ENCODE results near the gene RAD51AP1. TPM values are rescaled to one million over a fixed set of nuclear protein-coding genes. Genes with fewer than 3 reads are reported as not detected.
"Not testable (repeated sequence)": the region's sequence is repeated elsewhere in the genome, so short reads cannot be mapped to it uniquely, and the experiment has no call there.

Gene RAD51AP1
- total and polyA plus RNA-seq, 7 experiments from 2014 or later: 0.13 to 37.6 (median 1.2) TPM

- not testable (repeated sequence) for H3K27me3 Mint-ChIP-seq; H3K4me1 ChIP-seq (ENCODE audit: control insufficient read depth in 2 of 2, insufficient read depth in 2 of 2, low read length in 2 of 2)
Measured at GRCh38 chr12:4523443-4523842, 15.2 kb upstream of the RAD51AP1 start.

DNA sequence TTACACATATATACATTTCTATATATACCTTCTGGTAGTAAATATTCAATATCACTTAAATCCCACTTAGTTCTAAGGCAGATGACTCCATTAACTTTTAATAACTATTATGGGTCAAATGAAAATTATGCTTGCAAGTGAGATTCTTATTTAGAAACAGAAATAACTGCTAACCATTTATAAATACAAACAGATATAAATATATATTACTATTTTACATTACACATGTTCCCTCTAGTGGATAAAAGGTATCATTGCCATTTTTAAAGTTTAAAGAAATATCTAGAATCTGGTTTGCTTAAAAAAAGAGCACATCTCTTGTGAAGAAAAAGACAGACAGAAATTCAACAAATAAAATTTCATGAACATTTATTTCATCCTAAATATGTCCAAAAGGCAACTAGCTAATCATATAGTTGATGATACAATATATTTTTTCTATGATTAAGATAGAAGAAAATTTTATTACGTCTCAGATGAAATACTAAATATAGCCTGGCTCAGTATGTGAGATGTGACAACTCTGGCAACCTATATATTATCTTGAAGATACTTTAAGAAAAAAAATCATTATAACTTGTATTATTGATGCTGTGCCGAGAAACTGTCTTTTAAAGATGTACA, 11.7 kb upstream of the RAD51AP1 start:
- Histone ChIP-seq H3K27ac (ENCODE audit: low read depth, low read length) (no peak overlapping the region), H3K4me1 (ENCODE audit: control insufficient read depth in 2 of 2, insufficient read depth in 2 of 2, low read length in 2 of 2) (peaks cover 0 to 8% of the 10 kb centered on the region in 2 donors), H3K27me3 (ENCODE audit: control insufficient read depth in 2 of 2, insufficient read depth in 2 of 2, low read length in 2 of 2) (no peaks in the 10 kb centered on the region), H3K36me3 (ENCODE audit: control insufficient read depth in 2 of 3, insufficient read depth in 3 of 3, low read length in 3 of 3) (peaks cover under 1 to 11% (median 7%) of the 10 kb centered on the region in 3 experiments), H3K9me3 (ENCODE audit: control insufficient read depth in 2 of 3, low read length in 3 of 3) (no peaks in the 10 kb centered on the region), H3K4me3 (ENCODE audit: low read length) (no peak overlapping the region)
- ATAC-seq (peak; percentile 57), DNase-seq (peak in 5 of 9 donors; percentile 6 to 42 (median 27))
- Mint-ChIP-seq H3K4me1 (peaks cover 0 to 8% (median 0%) of the 10 kb centered on the region in 7 donors), H3K36me3 (peaks cover 3 to 27% (median 15%) of the 10 kb centered on the region in 5 donors), H3K27ac (peak overlapping the region in 2 of 9 donors; percentile 45 to 65), H3K9me3 (no peaks in the 10 kb centered on the region), H3K4me3 (no peak overlapping the region), H3K27me3 (no peaks in the 10 kb centered on the region)
- POLR2A ChIA-PET: no interaction called here
- CTCF ChIA-PET: interaction anchor here (0.6 to 3.9 kb wide), 8 partner anchors 9 to 529 kb away, joined by 3 to 58 read pairs (median 3); no protein-coding TSS in a partner anchor
- intact Hi-C loops (cut with micrococcal nuclease): loop anchor here (1.0 to 10.0 kb wide), 6 partner anchors 20 to 532 kb away; no protein-coding TSS in a partner anchor

More at GRCh38 chr12:4523443-4523842, 15.2 kb upstream of the RAD51AP1 start:
- H3K36me3 ChIP-seq (ENCODE audit: control insufficient read depth in 2 of 3, insufficient read depth in 3 of 3, low read length in 3 of 3): peaks cover 0 to 23% (median 4%) of the 10 kb centered on the region in 3 experiments
- H3K4me3 ChIP-seq (ENCODE audit: low read length); DNase-seq; H3K9me3 Mint-ChIP-seq; H3K4me1 Mint-ChIP-seq; ATAC-seq; POLR2A ChIA-PET; CTCF ChIA-PET; H3K27me3 ChIP-seq (ENCODE audit: control insufficient read depth in 2 of 2, insufficient read depth in 2 of 2, low read length in 2 of 2); H3K4me3 Mint-ChIP-seq; H3K9me3 ChIP-seq (ENCODE audit: control insufficient read depth in 2 of 3, low read length in 3 of 3); H3K27ac ChIP-seq (ENCODE audit: low read depth, low read length): not testable (repeated sequence)
- Mint-ChIP-seq H3K36me3 (peaks cover 3 to 37% (median 24%) of the 10 kb centered on the region in 5 donors), H3K27ac (peak overlapping the region in 1 of 9 donors; percentile 0)
- intact Hi-C loops (cut with micrococcal nuclease): loop anchor here in 1 of 2 donors (10.0 kb wide), 1 partner anchor 529 kb away; no protein-coding TSS in a partner anchor

GRCh38 chr12:4530160-4530559, 8.5 kb upstream of the RAD51AP1 start:
- Mint-ChIP-seq H3K36me3 (peaks cover 0 to 8% (median 3%) of the 10 kb centered on the region in 5 donors), H3K27me3 (no peaks in the 10 kb centered on the region), H3K27ac (peak overlapping the region in 4 of 9 donors; percentile 5 to 84 (median 36)), H3K4me3 (peak overlapping the region in 2 of 10 donors; percentile 2 to 3), H3K9me3 (no peaks in the 10 kb centered on the region), H3K4me1 (peaks cover 0 to 8% (median 0%) of the 10 kb centered on the region in 7 donors)
- Histone ChIP-seq H3K4me1 (ENCODE audit: control insufficient read depth in 2 of 2, insufficient read depth in 2 of 2, low read length in 2 of 2) (peaks cover 0 to 8% of the 10 kb centered on the region in 2 donors), H3K27me3 (ENCODE audit: control insufficient read depth in 2 of 2, insufficient read depth in 2 of 2, low read length in 2 of 2) (no peaks in the 10 kb centered on the region), H3K27ac (ENCODE audit: low read depth, low read length) (no peak overlapping the region), H3K36me3 (ENCODE audit: control insufficient read depth in 2 of 3, insufficient read depth in 3 of 3, low read length in 3 of 3) (peaks cover 4 to 16% (median 12%) of the 10 kb centered on the region in 3 experiments), H3K4me3 (ENCODE audit: low read length) (no peak overlapping the region), H3K9me3 (ENCODE audit: control insufficient read depth in 2 of 3, low read length in 3 of 3) (no peaks in the 10 kb centered on the region)
- ChIA-PET CTCF (interaction anchor here (0.6 to 1.2 kb wide), 2 partner anchors 11 to 28 kb away, joined by 5 read pairs; no protein-coding TSS in a partner anchor), POLR2A (interaction anchor here (0.7 kb wide), 1 partner anchor 499 kb away, joined by 4 read pairs; no protein-coding TSS in a partner anchor)
- DNase-seq (no peak), ATAC-seq (no peak)
- intact Hi-C loops (cut with micrococcal nuclease): loop anchor here in 1 of 2 donors (10.0 kb wide), 2 partner anchors 385 to 1735 kb away; partner anchors contain the start of gene FKBP4

- no peaks in the 10 kb centered on the region for H3K27me3 Mint-ChIP-seq
- DNase-seq (peak in 5 of 9 donors; percentile 18 to 52 (median 29)), ATAC-seq (peak; percentile 54)
- H3K4me1 Mint-ChIP-seq: peaks cover 0 to 8% (median under 1%) of the 10 kb centered on the region in 7 donors
- no peaks in the 10 kb centered on the region for H3K27me3 ChIP-seq (ENCODE audit: control insufficient read depth in 2 of 2, insufficient read depth in 2 of 2, low read length in 2 of 2)
- H3K4me3 ChIP-seq (ENCODE audit: low read length): no peak overlapping the region
- no peaks in the 10 kb centered on the region for H3K9me3 ChIP-seq (ENCODE audit: control insufficient read depth in 2 of 3, low read length in 3 of 3)
- peak overlapping the region; percentile 39 for H3K27ac ChIP-seq (ENCODE audit: low read depth, low read length)
- ChIA-PET CTCF (interaction anchor here (0.6 to 1.6 kb wide), 6 partner anchors 10 to 899 kb away, joined by 3 to 7 read pairs (median 4); no protein-coding TSS in a partner anchor), POLR2A (interaction anchor here (0.7 to 0.8 kb wide), 2 partner anchors 109 to 209 kb away, joined by 3 to 6 read pairs; no protein-coding TSS in a partner anchor)
- H3K4me3 Mint-ChIP-seq: peak overlapping the region in 2 of 10 donors; percentile 3 to 26
- intact Hi-C loops (cut with micrococcal nuclease): loop anchor here in 1 of 2 donors (10.0 kb wide), 2 partner anchors 386 to 1736 kb away; partner anchors contain the start of gene FKBP4
- peaks cover 4 to 13% (median 12%) of the 10 kb centered on the region in 3 experiments for H3K36me3 ChIP-seq (ENCODE audit: control insufficient read depth in 2 of 3, insufficient read depth in 3 of 3, low read length in 3 of 3)
- peaks cover 0 to 8% of the 10 kb centered on the region in 2 donors for H3K4me1 ChIP-seq (ENCODE audit: control insufficient read depth in 2 of 2, insufficient read depth in 2 of 2, low read length in 2 of 2)
- peaks cover 0 to 8% (median 3%) of the 10 kb centered on the region in 5 donors for H3K36me3 Mint-ChIP-seq
- H3K27ac Mint-ChIP-seq: no peak overlapping the region
- no peaks in the 10 kb centered on the region for H3K9me3 Mint-ChIP-seq
Measured at GRCh38 chr12:4530982-4531586, 7.6 kb upstream of the RAD51AP1 start.

GRCh38 chr12:4535092-4535491, 3.6 kb upstream of the RAD51AP1 start:
- ATAC-seq (no peak), DNase-seq (no peak)
- Mint-ChIP-seq H3K36me3 (peaks cover 0 to 4% (median 0%) of the 10 kb centered on the region in 5 donors), H3K27ac (no peak overlapping the region), H3K9me3 (peaks cover 0 to 6% (median 0%) of the 10 kb centered on the region in 11 donors), H3K27me3 (no peaks in the 10 kb centered on the region), H3K4me1 (peaks cover 6 to 35% (median 29%) of the 10 kb centered on the region in 7 donors), H3K4me3 (no peak overlapping the region)
- no peak overlapping the region for H3K4me3 ChIP-seq (ENCODE audit: low read length)
- peaks cover 4 to 13% (median 6%) of the 10 kb centered on the region in 3 experiments for H3K36me3 ChIP-seq (ENCODE audit: control insufficient read depth in 2 of 3, insufficient read depth in 3 of 3, low read length in 3 of 3)
- POLR2A ChIA-PET: interaction anchor here (1.3 kb wide), 1 partner anchor 263 kb away, joined by 3 read pairs; no protein-coding TSS in a partner anchor
- peaks cover 13 to 19% of the 10 kb centered on the region in 2 donors for H3K4me1 ChIP-seq (ENCODE audit: control insufficient read depth in 2 of 2, insufficient read depth in 2 of 2, low read length in 2 of 2)
- no peaks in the 10 kb centered on the region for H3K27me3 ChIP-seq (ENCODE audit: control insufficient read depth in 2 of 2, insufficient read depth in 2 of 2, low read length in 2 of 2)
- H3K27ac ChIP-seq (ENCODE audit: low read depth, low read length): no peak overlapping the region
- no peaks in the 10 kb centered on the region for H3K9me3 ChIP-seq (ENCODE audit: control insufficient read depth in 2 of 3, low read length in 3 of 3)
- CTCF ChIA-PET: interaction anchor here (0.7 kb wide), 1 partner anchor 1234 kb away, joined by 3 read pairs; no protein-coding TSS in a partner anchor
- intact Hi-C loops (cut with micrococcal nuclease): loop anchor here in 1 of 2 donors (5.0 to 10.0 kb wide), 4 partner anchors 373 to 1740 kb away; partner anchors contain the start of genes FKBP4 and TULP3

DNA sequence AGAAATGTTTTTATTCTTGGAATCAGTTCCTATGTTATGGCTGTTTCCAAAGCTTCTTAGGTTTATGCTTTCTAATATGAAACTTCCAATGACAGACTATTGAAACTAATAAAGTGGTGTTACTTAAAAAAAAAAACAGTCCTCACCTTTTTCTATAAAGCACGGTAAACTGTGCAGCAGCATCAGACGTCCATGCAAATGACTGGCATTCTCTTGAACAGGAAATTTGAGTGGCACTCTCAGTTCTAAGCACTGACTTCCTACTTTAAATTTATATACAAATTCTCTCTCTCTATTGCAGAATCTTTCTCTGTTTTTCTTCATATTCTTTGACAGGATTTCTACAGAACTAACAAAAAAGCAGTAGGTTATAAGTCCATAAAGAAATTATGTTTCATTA, 2.8 kb upstream of the RAD51AP1 start:
- ChIA-PET CTCF (no interaction called here), POLR2A (no interaction called here)
- peaks cover 4 to 13% (median 6%) of the 10 kb centered on the region in 3 experiments for H3K36me3 ChIP-seq (ENCODE audit: control insufficient read depth in 2 of 3, insufficient read depth in 3 of 3, low read length in 3 of 3)
- intact Hi-C loops (cut with micrococcal nuclease): loop anchor here in 1 of 2 donors (5.0 to 10.0 kb wide), 4 partner anchors 374 to 1741 kb away; partner anchors contain the start of genes FKBP4 and TULP3
- no peaks in the 10 kb centered on the region for H3K27me3 ChIP-seq (ENCODE audit: control insufficient read depth in 2 of 2, insufficient read depth in 2 of 2, low read length in 2 of 2)
- no peaks in the 10 kb centered on the region for H3K27me3 Mint-ChIP-seq
- peaks cover 0 to 2% (median 0%) of the 10 kb centered on the region in 5 donors for H3K36me3 Mint-ChIP-seq
- no peak overlapping the region for H3K27ac ChIP-seq (ENCODE audit: low read depth, low read length)
- DNase-seq (no peak), ATAC-seq (no peak)
- H3K4me1 Mint-ChIP-seq: peaks cover 6 to 35% (median 27%) of the 10 kb centered on the region in 7 donors
- H3K4me1 ChIP-seq (ENCODE audit: control insufficient read depth in 2 of 2, insufficient read depth in 2 of 2, low read length in 2 of 2): peaks cover 13 to 19% of the 10 kb centered on the region in 2 donors
- no peak overlapping the region for H3K4me3 ChIP-seq (ENCODE audit: low read length)
- no peaks in the 10 kb centered on the region for H3K9me3 ChIP-seq (ENCODE audit: control insufficient read depth in 2 of 3, low read length in 3 of 3)
- no peak overlapping the region for H3K4me3 Mint-ChIP-seq
- peak overlapping the region in 1 of 9 donors; percentile 99 for H3K27ac Mint-ChIP-seq
- peaks cover 0 to 6% (median 0%) of the 10 kb centered on the region in 11 donors for H3K9me3 Mint-ChIP-seq

Data from naive thymus-derived CD4-positive, alpha-beta T cell (primary cell).